Mesodermal cell (in vitro differentiated cells): ENCODE data around the gene FAM120A.

ENCODE experiments used
- H3K27ac ChIP-seq: 2 replicates; pipeline ENCODE4 v1.7.0; 2013; ENCODE audit warnings: mild to moderate bottlenecking, low read depth, low read length, moderate library complexity; ENCODE audit not compliant: severe bottlenecking
- H3K36me3 ChIP-seq: 2 replicates; pipeline ENCODE4 v1.7.1; 2013; ENCODE audit warnings: mild to moderate bottlenecking, low read length, moderate library complexity; ENCODE audit not compliant: control insufficient read depth, insufficient read depth
- H3K4me1 ChIP-seq: one replicate; pipeline ENCODE4 v1.7.1; 2013; ENCODE audit warnings: mild to moderate bottlenecking, low read length; ENCODE audit not compliant: insufficient read depth, control insufficient read depth, poor library complexity, severe bottlenecking
- H3K4me3 ChIP-seq: 2 replicates; pipeline ENCODE4 v1.7.0; 2013; ENCODE audit warnings: low read length, control low read depth, mild to moderate bottlenecking; ENCODE audit not compliant: insufficient read depth, poor library complexity, severe bottlenecking; ENCODE audit errors: extremely low read depth
- H3K9me3 ChIP-seq: 2 replicates; pipeline ENCODE4 v1.7.1; 2013; ENCODE audit warnings: mild to moderate bottlenecking, low read length, moderate library complexity; ENCODE audit not compliant: control insufficient read depth
- WGBS, 2 experiments: methylation state at CpG; one replicate each; pipeline ENCODE4 v1.1.5; 2013; ENCODE audit warnings: missing lambda C conversion rate in 2 of 2; ENCODE audit not compliant: insufficient coverage in 2 of 2; 5-methylcytosine and 5-hydroxymethylcytosine counted together

The FAM120A gene

DNA sequence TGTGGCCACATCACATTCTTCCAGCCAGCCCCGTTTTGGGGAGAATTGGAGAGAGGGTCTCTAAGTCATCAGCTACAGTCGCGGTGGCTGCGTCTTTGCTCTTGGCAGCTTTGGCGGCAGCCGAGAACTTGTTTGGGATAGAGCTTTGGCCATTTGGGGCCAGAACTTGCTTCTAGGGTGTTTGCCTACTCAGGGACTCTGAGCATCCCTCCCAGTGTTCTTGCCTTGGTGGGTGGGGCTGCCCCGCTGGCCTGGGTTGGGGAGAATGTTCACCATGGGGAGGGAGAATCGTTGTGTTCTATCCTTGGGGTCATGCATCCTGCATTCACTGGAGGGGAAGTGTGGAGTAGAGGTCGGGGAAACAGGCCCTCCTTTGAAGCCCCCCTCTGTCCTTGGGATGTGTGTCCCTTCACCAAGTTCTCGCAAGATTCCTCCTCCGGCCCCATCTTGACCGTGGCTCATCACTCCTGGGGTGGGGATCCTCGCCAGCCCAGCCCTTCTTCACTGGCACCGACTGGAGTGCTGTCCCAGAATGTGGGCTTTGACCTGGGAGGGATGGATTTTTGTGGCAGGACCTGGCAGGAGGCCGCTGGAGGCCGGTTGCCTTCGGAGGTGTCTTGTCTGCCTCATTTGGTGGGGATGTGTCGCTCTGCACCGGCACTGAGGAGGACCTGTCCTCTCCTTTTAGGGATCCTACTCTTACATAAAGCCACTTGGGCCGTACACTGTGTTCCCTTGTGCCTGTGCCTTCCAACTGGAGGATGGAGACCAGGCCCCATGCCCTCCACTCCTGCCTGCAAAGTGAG lies 128.4 kb downstream of the FAM120A start:
- 89 to 91% methylated on average over 15 to 19 of the region's 20 CpGs for WGBS, 2 experiments
- Histone ChIP-seq H3K27ac (no peak overlapping the region), H3K36me3 (no peaks in the 10 kb centered on the region), H3K9me3 (no peaks in the 10 kb centered on the region), H3K4me3 (no peak overlapping the region), H3K4me1 (peaks cover 7% of the 10 kb centered on the region)

DNA sequence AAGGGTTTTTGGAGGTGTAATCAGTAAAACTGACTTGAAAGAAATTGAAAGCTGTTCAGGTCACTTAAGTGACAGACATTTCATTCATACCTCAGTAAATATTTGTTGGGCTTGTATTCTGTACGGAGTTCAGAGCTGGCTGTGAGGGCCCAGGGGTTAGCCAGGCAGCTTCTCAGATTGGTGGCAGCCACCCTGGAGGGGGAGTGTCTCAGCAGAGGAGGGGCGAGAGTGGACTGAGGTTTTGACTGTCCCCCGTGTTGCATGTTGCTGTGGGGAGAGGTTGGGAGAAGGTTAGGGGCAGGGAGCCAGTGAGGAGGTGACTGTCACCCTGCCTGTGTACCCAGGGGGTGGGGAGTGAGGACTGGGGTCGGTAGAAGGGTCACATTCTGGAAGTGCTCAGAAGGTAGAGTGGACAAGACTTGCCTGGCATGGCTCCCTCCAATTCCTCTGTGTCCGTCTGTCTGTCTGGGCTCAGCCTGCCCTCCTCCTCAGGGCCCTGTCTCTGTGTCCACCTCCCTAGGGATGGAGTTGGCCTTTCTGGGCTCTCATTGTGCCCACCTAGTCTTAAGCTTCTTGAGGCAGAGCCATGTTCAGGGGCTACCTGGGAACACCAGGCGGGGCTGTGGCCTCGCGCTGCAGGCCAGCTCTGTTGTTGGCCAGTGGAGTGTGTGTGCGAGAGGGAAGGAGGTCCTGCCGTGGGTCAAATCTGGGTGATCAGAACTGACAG lies 129.3 kb downstream of the FAM120A start:
- Histone ChIP-seq H3K36me3 (no peaks in the 10 kb centered on the region), H3K27ac (no peak overlapping the region), H3K4me3 (no peak overlapping the region), H3K9me3 (no peaks in the 10 kb centered on the region), H3K4me1 (no peaks in the 10 kb centered on the region)
- 77 to 82% methylated on average over 7 to 8 of the region's 10 CpGs for WGBS, 2 experiments

DNA sequence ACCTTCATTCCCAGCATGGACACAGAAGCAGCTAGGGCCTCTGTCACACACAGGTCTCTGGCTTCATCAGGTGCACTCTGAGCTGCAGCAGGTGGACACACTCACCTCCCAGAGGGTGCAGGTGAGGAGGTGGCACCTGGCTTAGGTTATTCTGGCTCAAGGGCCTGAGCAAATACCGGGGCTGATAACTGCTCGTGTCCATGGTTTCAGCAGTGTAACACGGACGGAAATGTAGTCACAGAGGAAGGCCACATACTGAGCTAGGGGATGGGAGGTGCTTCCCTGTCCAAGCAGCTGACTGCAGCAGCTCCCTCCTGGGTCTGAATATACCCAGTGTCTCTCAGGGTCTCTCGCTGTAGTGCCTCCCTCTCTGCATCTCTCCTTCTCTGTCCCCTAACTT lies 130.6 kb downstream of the FAM120A start:
- no peaks in the 10 kb centered on the region for H3K4me1 ChIP-seq
- H3K4me3 ChIP-seq: no peak overlapping the region
- 65 to 75% methylated on average over 4 to 5 of the region's 5 CpGs for WGBS, 2 experiments
- H3K9me3 ChIP-seq: no peaks in the 10 kb centered on the region
- no peak overlapping the region for H3K27ac ChIP-seq
- no peaks in the 10 kb centered on the region for H3K36me3 ChIP-seq

DNA sequence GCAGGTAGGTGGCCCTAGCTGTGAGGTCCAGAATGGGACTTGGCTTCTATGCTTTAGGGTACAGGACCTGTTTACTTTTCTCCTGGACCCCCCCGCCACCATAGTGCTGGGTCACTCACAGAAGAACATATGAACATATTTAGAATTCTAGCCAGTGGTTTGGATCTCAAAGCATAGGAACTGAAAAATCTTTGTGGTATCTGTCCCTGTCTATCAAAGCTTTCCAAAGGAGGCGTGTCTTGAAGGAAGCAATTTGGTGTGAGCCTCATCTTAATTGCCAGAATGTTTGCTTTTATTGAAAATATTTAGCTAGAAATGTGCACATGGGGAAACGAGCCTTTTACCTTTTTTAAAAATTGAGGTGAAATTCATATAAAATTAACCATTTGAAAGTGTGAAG lies 131.1 kb downstream of the FAM120A start:
- Histone ChIP-seq H3K4me1 (no peaks in the 10 kb centered on the region), H3K4me3 (no peak overlapping the region), H3K36me3 (no peaks in the 10 kb centered on the region), H3K9me3 (no peaks in the 10 kb centered on the region), H3K27ac (no peak overlapping the region)
- WGBS, 2 experiments: 92 to 100% methylated on average over 1 to 2 of the region's 3 CpGs

DNA sequence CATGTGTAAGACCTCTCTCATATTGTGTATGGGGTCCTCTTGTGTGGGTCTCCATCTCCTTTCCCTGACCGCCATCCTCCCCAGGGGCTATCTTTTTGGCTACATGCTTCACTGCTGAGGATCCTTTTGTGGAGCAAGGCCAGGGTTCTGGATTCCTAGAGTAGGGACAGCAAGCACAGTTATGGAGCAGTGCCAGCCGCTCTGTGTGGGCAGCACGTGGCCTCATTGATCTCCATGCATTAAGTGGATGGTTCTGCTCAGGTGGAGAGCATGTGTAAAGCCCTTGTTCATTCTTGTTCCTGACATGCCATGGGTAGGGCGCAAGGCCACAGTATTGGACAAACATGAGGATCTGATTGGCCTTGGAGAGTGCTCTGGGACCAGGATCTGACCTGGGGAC lies 133.8 kb downstream of the FAM120A start:
- H3K9me3 ChIP-seq: no peaks in the 10 kb centered on the region
- no peak overlapping the region for H3K4me3 ChIP-seq
- H3K27ac ChIP-seq: no peak overlapping the region
- no peaks in the 10 kb centered on the region for H3K36me3 ChIP-seq
- peaks cover 13% of the 10 kb centered on the region for H3K4me1 ChIP-seq
- 100% methylated on average over 3 to 4 of the region's 4 CpGs for WGBS, 2 experiments

DNA sequence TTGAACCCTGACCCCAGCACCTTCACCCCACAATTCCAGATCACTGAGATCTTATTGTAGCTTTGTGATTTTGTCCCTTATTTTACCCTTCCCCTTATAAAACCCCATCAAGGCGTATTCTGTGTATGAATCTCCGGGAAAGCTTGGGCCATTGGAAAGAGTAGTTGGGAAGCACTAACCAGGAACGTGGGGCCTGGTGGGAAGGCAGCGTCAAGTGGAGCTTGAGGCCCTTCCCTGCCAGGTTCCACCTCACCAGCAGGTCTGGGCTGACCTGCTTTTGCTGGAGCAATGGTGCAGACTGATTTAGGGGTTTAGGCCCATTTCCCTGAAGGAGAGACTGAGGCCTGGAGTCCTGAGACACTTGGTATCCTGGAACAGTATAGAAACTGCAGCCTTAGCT lies 134.2 kb downstream of the FAM120A start:
- Histone ChIP-seq H3K9me3 (no peaks in the 10 kb centered on the region), H3K4me1 (peaks cover 15% of the 10 kb centered on the region), H3K36me3 (no peaks in the 10 kb centered on the region), H3K4me3 (no peak overlapping the region), H3K27ac (no peak overlapping the region)
- WGBS, 2 experiments: 100% methylated on average over 2 of the region's 4 CpGs

DNA sequence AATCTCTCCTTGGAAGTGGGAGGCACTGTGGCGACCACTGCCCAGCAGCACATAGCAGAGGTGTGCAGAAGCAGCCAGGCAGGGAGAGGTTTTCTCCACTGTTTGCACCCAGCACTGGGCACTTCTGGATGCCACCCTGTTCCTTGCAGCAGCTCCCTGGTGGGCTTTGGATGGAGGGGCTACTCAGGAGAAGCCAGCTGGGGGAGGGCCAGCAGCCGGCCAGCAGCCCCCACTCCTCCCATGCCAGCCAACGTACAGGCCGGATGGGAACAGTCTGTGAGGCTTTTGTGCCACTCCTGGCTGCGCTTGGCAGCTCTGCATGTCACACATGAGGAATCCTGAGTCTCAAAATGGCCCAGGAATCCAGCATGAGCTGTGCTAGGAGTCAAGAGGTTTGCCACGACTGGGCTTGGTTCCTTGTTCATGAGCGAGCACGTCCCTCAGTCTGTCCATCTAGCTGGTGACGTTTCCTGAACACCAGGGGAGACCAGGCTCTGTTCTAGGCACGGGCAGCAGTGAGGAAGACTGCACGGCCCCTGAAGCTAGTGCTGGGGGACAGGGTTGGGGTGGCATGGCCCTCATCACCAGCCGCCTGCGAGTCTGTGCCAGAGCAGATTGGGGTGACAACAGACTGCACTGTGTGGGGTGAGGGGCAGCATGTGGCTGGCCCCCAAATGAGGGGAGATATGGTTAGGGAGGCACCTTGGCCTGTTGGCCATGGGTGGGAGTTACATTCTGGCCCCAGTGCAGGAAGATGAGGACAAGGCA lies 135.0 kb downstream of the FAM120A start:
- Histone ChIP-seq H3K9me3 (no peaks in the 10 kb centered on the region), H3K4me1 (peaks cover 15% of the 10 kb centered on the region), H3K4me3 (no peak overlapping the region), H3K36me3 (no peaks in the 10 kb centered on the region), H3K27ac (no peak overlapping the region)
- WGBS, 2 experiments: 93 to 95% methylated on average over 8 to 12 of the region's 13 CpGs

DNA sequence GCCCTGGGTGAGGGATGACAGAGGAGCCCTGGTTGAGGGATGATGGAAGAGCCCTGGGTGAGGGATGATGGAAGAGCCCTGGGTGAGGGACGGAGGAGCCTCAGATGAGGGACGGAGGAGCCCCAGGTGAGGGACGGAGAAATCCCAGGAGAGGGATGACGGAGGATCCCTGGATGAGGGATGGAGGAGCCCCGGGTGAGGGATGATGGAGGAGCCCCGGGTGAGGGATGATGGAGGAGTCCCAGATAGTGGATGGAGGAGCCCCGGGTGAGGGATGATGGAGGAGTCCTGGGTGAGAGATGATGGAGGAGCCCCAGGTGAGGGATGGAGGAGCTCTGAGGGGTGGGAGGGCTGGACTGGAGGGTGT lies 135.8 kb downstream of the FAM120A start:
- H3K36me3 ChIP-seq: no peaks in the 10 kb centered on the region
- WGBS, 2 experiments: 89 to 95% methylated on average over 7 of the region's 7 CpGs
- H3K4me3 ChIP-seq: no peak overlapping the region
- H3K27ac ChIP-seq: no peak overlapping the region
- no peaks in the 10 kb centered on the region for H3K9me3 ChIP-seq
- H3K4me1 ChIP-seq: peaks cover 15% of the 10 kb centered on the region

DNA sequence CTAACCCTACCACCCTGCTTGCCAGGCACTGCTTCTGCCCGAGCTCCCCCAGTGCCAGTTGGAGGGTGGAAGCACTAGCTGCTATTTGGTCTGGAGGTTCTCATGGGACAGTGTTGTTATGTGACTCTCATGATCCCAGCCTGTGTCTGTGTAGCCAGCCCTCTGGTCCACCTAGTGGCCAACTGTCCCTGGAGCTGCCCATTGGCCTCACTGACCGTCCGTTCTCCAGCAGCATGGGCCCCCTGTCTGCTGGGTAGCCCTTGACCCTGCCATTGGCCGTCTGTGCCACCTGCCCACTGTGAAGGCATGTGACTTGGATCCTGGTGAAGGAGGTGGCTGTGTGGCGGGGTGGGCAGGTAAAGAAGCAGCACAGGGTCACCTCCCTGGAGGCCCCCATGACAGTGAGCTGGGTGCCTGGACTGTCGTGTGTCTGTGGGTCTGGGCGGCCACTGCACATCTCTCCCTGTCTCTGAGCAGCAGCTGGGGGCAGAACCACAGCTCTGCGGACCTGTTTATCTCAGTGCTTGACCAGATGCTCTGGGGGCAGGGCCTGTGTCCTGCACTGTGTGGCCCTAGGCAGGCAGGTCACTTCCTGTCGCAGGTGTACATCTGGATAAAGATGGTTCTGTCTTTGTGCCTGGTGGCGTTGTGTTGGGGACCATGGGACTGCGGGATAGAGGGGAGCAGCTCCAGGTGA lies 136.3 kb downstream of the FAM120A start:
- Histone ChIP-seq H3K4me1 (peaks cover 15% of the 10 kb centered on the region), H3K36me3 (no peaks in the 10 kb centered on the region), H3K4me3 (no peak overlapping the region), H3K27ac (no peak overlapping the region), H3K9me3 (no peaks in the 10 kb centered on the region)
- WGBS, 2 experiments: 89 to 96% methylated on average over 7 to 8 of the region's 11 CpGs
